Vagina (tissue), 2 donors: Measurements from ENCODE around the gene C2orf15.

ENCODE experiments used
- CTCF ChIP-seq, 3 experiments: fragments of 450-650 bp in 2 of 3; fragments of 200-600 bp in 1 of 3; sonication (generic) in 1 of 3; IDR thresholded peaks; one replicate each; pipeline ENCODE4 v1.5.1; 2017 to 2019; ENCODE audit warnings: antibody characterized with exemption in 3 of 3, mild to moderate bottlenecking in 2 of 3, moderate library complexity in 2 of 3
- POLR2A ChIP-seq, 2 donors: fragments of 450-650 bp; IDR thresholded peaks; one replicate each; pipeline ENCODE4 v1.6.1; 2017; ENCODE audit warnings: antibody characterized with exemption in 2 of 2, mild to moderate bottlenecking in 2 of 2, moderate library complexity in 2 of 2

DNA sequence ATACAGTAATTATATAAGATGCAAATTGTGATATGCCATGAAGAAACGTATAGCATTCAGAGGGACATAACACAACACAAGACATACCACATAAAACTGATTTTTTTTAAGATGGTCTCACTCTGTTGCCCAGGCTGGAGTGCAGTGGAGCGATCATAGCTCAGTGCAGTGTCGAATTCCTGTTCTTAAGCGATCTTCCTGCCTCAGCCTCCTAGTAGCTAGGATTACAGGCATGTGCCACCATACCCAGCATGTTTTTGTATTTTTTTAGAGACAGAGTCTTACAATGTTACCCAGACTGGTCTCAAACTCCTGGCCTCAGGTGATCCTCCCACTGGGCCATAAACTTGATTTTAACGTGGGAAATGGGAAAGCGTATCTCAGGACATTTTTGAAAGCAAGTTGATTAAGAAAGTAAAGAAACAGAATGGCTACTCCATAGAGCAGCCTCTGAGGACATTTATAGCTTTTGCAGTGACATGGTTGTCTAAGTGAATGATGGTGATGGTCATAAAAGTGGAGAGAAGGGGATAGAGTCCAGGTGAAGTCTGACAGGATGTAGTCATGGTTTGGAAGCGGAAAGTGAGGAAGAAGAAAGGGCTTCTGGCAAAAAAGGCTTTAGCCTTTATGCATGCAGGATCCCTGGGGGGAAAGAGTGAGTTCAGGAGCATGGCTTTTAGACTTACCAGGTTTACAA is 10.8 kb downstream of the C2orf15 start:
- TF ChIP-seq CTCF (IDR thresholded peaks at IDR 0.05) (no peak), POLR2A (IDR thresholded peaks at IDR 0.05) (no peak)
